Measurements from ENCODE around the gene SCRT2.

Gene SCRT2

GRCh38 chr20:635893-636338 lies 39.7 kb downstream of the SCRT2 start:
- H3K27me3 ChIP-seq (ENCODE audit: insufficient read depth, poor library complexity, severe bottlenecking) = peaks cover 11% of the 10 kb centered on the region
- DNase-seq (ENCODE audit: low read depth in 1 of 2, low spot score in 1 of 2) = no peak
- TF ChIP-seq CTCF (IDR thresholded peaks at IDR 0.05; ENCODE audit: insufficient read depth, low read length) = no peak
- TF ChIP-seq POLR2AphosphoS5 (IDR thresholded peaks at IDR 0.05; ENCODE audit: low read depth) = no peak
- no peak for TF ChIP-seq REST (IDR thresholded peaks at IDR 0.05; ENCODE audit: insufficient replicate concordance, low read depth)
- no peak for TF ChIP-seq SPI1 (IDR thresholded peaks at IDR 0.05; ENCODE audit: borderline replicate concordance, low read depth)
- TF ChIP-seq GABPA (IDR thresholded peaks at IDR 0.05; ENCODE audit: low read depth) = no peak

GRCh38 chr20:635028-635892 lies 40.3 kb downstream of the SCRT2 start:
- DNase-seq (ENCODE audit: low read depth in 1 of 2, low spot score in 1 of 2) = no peak
- no peak for TF ChIP-seq CTCF (IDR thresholded peaks at IDR 0.05; ENCODE audit: insufficient read depth, low read length)
- no peak for TF ChIP-seq REST (IDR thresholded peaks at IDR 0.05; ENCODE audit: insufficient replicate concordance, low read depth)
- no peak for TF ChIP-seq POLR2AphosphoS5 (IDR thresholded peaks at IDR 0.05; ENCODE audit: low read depth)
- TF ChIP-seq GABPA (IDR thresholded peaks at IDR 0.05; ENCODE audit: low read depth) = no peak
- no peak for TF ChIP-seq SPI1 (IDR thresholded peaks at IDR 0.05; ENCODE audit: borderline replicate concordance, low read depth)

More at GRCh38 chr20:635893-636338, 39.7 kb downstream of the SCRT2 start:
- H3K4me3 ChIP-seq (replicated peaks; ENCODE audit: insufficient read depth, low read length) = no peak overlapping the region
- no peak overlapping the region for H3K27ac ChIP-seq (replicated peaks)

GRCh38 chr20:634148-634925 lies 41.3 kb downstream of the SCRT2 start:
- no peak for TF ChIP-seq SPI1 (IDR thresholded peaks at IDR 0.05; ENCODE audit: borderline replicate concordance, low read depth)
- no peak for TF ChIP-seq REST (IDR thresholded peaks at IDR 0.05; ENCODE audit: insufficient replicate concordance, low read depth)
- no peak for TF ChIP-seq GABPA (IDR thresholded peaks at IDR 0.05; ENCODE audit: low read depth)
- TF ChIP-seq POLR2AphosphoS5 (IDR thresholded peaks at IDR 0.05; ENCODE audit: low read depth) = no peak
- TF ChIP-seq CTCF (IDR thresholded peaks at IDR 0.05; ENCODE audit: insufficient read depth, low read length) = no peak
- no peak overlapping the region for H3K4me3 ChIP-seq (replicated peaks; ENCODE audit: insufficient read depth, low read length)
- peaks cover 11% of the 10 kb centered on the region for H3K27me3 ChIP-seq (ENCODE audit: insufficient read depth, poor library complexity, severe bottlenecking)
- no peak for DNase-seq (ENCODE audit: low read depth in 1 of 2, low spot score in 1 of 2)
- H3K27ac ChIP-seq (replicated peaks) = no peak overlapping the region

More at GRCh38 chr20:635028-635892, 40.3 kb downstream of the SCRT2 start:
- no peak overlapping the region for H3K27ac ChIP-seq (replicated peaks)
- no peak overlapping the region for H3K4me3 ChIP-seq (replicated peaks; ENCODE audit: insufficient read depth, low read length)
- H3K27me3 ChIP-seq (ENCODE audit: insufficient read depth, poor library complexity, severe bottlenecking) = peaks cover 11% of the 10 kb centered on the region

Data from HL-60 (cell line).